Measurements from ENCODE around the gene AP1S3.
"Not testable (repeated sequence)": the region's sequence is repeated elsewhere in the genome, so short reads cannot be mapped to it uniquely, and the experiment has no call there.

Gene AP1S3

GRCh38 chr2:223765221-223765785, 72.1 kb downstream of the AP1S3 start:
- Histone ChIP-seq H3K4me1 (no peaks in the 10 kb centered on the region), H3K36me3 (no peaks in the 10 kb centered on the region), H3K27me3 (no peaks in the 10 kb centered on the region), H3K9me3 (no peaks in the 10 kb centered on the region), H3K4me3 (ENCODE audit: low read depth, low read length) (no peak overlapping the region)
- DNase-seq = no peak
- no peak for TF ChIP-seq CTCF (IDR thresholded peaks at IDR 0.05; ENCODE audit: low read depth, low read length)

- no peaks in the 10 kb centered on the region for H3K9me3 ChIP-seq
- H3K27me3 ChIP-seq = no peaks in the 10 kb centered on the region
- no peaks in the 10 kb centered on the region for H3K36me3 ChIP-seq
- DNase-seq = no peak
- H3K4me3 ChIP-seq (ENCODE audit: low read depth, low read length) = no peak overlapping the region
- H3K4me1 ChIP-seq = no peaks in the 10 kb centered on the region
- no peak for TF ChIP-seq CTCF (IDR thresholded peaks at IDR 0.05; ENCODE audit: low read depth, low read length)
Observed at GRCh38 chr2:223764796-223765195, 72.6 kb downstream of the AP1S3 start.

GRCh38 chr2:223762853-223763252, 74.5 kb downstream of the AP1S3 start:
- no peaks in the 10 kb centered on the region for H3K36me3 ChIP-seq
- H3K4me3 ChIP-seq (ENCODE audit: low read depth, low read length) = no peak overlapping the region
- H3K9me3 ChIP-seq = no peaks in the 10 kb centered on the region
- DNase-seq = no peak
- no peak for TF ChIP-seq CTCF (IDR thresholded peaks at IDR 0.05; ENCODE audit: low read depth, low read length)
- no peaks in the 10 kb centered on the region for H3K27me3 ChIP-seq
- H3K4me1 ChIP-seq = no peaks in the 10 kb centered on the region

- not testable (repeated sequence) for H3K9me3 ChIP-seq; H3K36me3 ChIP-seq; DNase-seq; H3K27me3 ChIP-seq; H3K4me1 ChIP-seq; H3K4me3 ChIP-seq (ENCODE audit: low read depth, low read length)
Observed at GRCh38 chr2:223761746-223762145, 75.6 kb downstream of the AP1S3 start.

- Histone ChIP-seq H3K27me3 (no peaks in the 10 kb centered on the region), H3K4me1 (no peaks in the 10 kb centered on the region), H3K4me3 (ENCODE audit: low read depth, low read length) (no peak overlapping the region), H3K9me3 (no peaks in the 10 kb centered on the region), H3K36me3 (no peaks in the 10 kb centered on the region)
- no peak for DNase-seq
- no peak for TF ChIP-seq CTCF (IDR thresholded peaks at IDR 0.05; ENCODE audit: low read depth, low read length)
Observed at GRCh38 chr2:223760838-223761502, 76.4 kb downstream of the AP1S3 start.

GRCh38 chr2:223759569-223760430, 77.6 kb downstream of the AP1S3 start:
- Histone ChIP-seq H3K27me3 (no peaks in the 10 kb centered on the region), H3K9me3 (no peaks in the 10 kb centered on the region), H3K4me3 (ENCODE audit: low read depth, low read length) (no peak overlapping the region), H3K4me1 (no peaks in the 10 kb centered on the region), H3K36me3 (no peaks in the 10 kb centered on the region)
- no peak for DNase-seq
- no peak for TF ChIP-seq CTCF (IDR thresholded peaks at IDR 0.05; ENCODE audit: low read depth, low read length)
